Neural crest cell (in vitro differentiated cells): ENCODE measurements around the gene MRPL22. TPM values are rescaled to one million over a fixed set of nuclear protein-coding genes. Genes with fewer than 3 reads are reported as not detected.

Source experiments
- DNase-seq: peaks from one replicate; pipeline ENCODE4 v3.0.0; 2021; ENCODE audit warnings: low read depth, mixed read lengths, low spot score
- H3K27ac Mint-ChIP-seq: one replicate; pipeline ENCODE4 v1.8.0; 2021; ENCODE audit warnings: mild to moderate bottlenecking, mixed read lengths; ENCODE audit not compliant: unreplicated experiment
- H3K27me3 Mint-ChIP-seq: 2 replicates; pipeline ENCODE4 v1.8.0; 2021; ENCODE audit warnings: low read depth, mild to moderate bottlenecking, mixed read lengths
- H3K36me3 Mint-ChIP-seq: 2 replicates; pipeline ENCODE4 v1.8.0; 2021; ENCODE audit warnings: low read depth, mild to moderate bottlenecking, mixed read lengths
- H3K4me1 Mint-ChIP-seq: 2 replicates; pipeline ENCODE4 v1.8.0; 2021; ENCODE audit warnings: mixed read lengths
- H3K4me3 Mint-ChIP-seq: one replicate; pipeline ENCODE4 v1.8.0; 2021; ENCODE audit warnings: mild to moderate bottlenecking, mixed read lengths
- H3K9me3 Mint-ChIP-seq: 2 replicates; pipeline ENCODE4 v1.8.0; 2021; ENCODE audit warnings: mixed read lengths
- total RNA-seq: library from RNA; stranded (reverse); gene quantifications from 2 replicates; pipeline ENCODE4 v1.2.1, GENCODE V29; 2021
- TF ChIP-seq, protein P1 (sequence below): fragments of 200-600 bp; sonication (generic); conservative IDR thresholded peaks from 2 replicates; pipeline ENCODE4 v1.5.0; 2021; ENCODE audit warnings: antibody characterized with exemption, mild to moderate bottlenecking

Gene MRPL22
- total RNA-seq, 1 donor from 2014 or later, result 59.5 TPM

DNA sequence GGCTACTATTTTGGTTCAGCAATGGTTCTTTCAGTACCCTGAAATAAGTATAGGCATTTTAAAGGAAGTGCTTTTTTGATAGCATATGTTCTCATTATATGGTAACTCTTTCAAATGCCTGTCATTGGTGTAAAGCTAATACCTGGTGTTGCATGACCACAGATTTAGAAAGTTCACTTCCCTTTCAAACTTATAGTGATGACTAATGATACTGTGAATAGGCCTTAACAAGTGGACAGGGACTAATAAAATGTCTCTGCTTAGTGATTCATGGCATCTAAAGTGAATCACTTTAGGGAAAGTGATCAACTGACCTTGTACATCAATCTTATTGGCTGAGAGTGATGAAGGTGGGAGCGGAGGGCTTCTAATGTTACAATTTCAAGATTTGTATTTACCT is 21.6 kb downstream of the MRPL22 start:
- TF ChIP-seq, protein P1, sequence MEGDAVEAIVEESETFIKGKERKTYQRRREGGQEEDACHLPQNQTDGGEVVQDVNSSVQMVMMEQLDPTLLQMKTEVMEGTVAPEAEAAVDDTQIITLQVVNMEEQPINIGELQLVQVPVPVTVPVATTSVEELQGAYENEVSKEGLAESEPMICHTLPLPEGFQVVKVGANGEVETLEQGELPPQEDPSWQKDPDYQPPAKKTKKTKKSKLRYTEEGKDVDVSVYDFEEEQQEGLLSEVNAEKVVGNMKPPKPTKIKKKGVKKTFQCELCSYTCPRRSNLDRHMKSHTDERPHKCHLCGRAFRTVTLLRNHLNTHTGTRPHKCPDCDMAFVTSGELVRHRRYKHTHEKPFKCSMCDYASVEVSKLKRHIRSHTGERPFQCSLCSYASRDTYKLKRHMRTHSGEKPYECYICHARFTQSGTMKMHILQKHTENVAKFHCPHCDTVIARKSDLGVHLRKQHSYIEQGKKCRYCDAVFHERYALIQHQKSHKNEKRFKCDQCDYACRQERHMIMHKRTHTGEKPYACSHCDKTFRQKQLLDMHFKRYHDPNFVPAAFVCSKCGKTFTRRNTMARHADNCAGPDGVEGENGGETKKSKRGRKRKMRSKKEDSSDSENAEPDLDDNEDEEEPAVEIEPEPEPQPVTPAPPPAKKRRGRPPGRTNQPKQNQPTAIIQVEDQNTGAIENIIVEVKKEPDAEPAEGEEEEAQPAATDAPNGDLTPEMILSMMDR, result no peak
- no peak overlapping the region for H3K4me3 Mint-ChIP-seq
- H3K36me3 Mint-ChIP-seq, result peaks cover 2% of the 10 kb centered on the region
- no peaks in the 10 kb centered on the region for H3K9me3 Mint-ChIP-seq
- H3K27ac Mint-ChIP-seq, result no peak overlapping the region
- DNase-seq, result no peak
- no peaks in the 10 kb centered on the region for H3K27me3 Mint-ChIP-seq
- no peaks in the 10 kb centered on the region for H3K4me1 Mint-ChIP-seq

DNA sequence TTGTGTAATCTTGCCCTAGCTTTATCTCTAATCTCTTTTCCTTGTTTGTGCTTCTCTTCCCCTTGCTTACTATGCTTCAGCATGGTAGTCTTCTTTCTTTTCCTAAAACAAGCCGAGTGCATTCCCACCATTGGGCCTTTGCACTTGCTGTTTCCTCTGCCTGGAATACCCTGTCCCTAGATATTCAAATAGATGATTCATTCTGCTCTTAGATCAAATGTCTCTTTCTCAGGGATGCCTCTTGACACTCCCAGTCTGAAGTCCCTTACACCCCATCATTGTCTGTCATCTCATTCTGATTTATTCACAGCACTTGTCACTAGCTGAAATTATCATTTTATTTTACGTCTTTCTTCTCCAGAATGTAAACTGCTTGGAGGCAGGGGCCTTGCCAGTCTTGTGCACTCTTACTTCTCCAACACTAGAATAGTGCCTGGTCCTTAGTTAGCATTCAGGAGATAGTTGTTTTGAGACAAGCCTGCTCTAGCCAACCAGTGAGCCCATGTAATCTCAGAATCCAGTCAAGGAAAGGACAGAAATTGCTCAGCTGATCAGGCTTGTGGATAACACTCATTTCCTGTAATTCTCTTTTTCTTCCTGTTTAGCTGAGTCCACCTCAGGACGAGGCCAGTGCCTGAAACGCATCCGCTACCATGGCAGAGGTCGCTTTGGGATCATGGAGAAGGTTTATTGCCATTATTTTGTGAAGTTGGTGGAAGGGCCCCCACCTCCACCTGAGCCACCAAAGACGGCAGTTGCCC is 25.4 kb downstream of the MRPL22 start:
- DNase-seq, result no peak
- Mint-ChIP-seq H3K4me1 (no peaks in the 10 kb centered on the region), H3K27me3 (no peaks in the 10 kb centered on the region), H3K4me3 (no peak overlapping the region), H3K9me3 (no peaks in the 10 kb centered on the region), H3K36me3 (no peaks in the 10 kb centered on the region), H3K27ac (peak overlapping the region; percentile 68)
- TF ChIP-seq, protein P1, result no peak

DNA sequence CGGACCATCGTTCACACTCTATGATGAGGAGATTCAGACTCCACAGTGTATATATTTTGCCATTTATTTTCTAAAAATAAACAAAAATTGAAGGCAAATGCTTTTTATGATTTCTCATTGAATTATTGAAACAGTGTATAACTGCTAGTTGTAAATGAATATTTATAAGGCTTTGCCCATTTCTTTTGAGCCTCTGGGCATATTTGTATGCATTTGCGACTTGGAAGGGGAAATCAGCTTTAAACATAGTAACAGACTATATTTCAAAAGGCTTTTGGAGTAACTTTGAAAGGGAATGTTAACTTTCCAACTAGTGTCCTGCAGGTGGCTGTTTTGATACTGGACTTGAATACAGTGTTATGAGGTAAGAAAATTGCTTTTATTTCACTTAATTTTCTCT is 26.0 kb downstream of the MRPL22 start:
- Mint-ChIP-seq H3K27ac (peak overlapping the region; percentile 68), H3K9me3 (no peaks in the 10 kb centered on the region), H3K4me1 (no peaks in the 10 kb centered on the region), H3K4me3 (no peak overlapping the region), H3K27me3 (no peaks in the 10 kb centered on the region), H3K36me3 (no peaks in the 10 kb centered on the region)
- no peak for DNase-seq
- TF ChIP-seq, protein P1, result no peak

DNA sequence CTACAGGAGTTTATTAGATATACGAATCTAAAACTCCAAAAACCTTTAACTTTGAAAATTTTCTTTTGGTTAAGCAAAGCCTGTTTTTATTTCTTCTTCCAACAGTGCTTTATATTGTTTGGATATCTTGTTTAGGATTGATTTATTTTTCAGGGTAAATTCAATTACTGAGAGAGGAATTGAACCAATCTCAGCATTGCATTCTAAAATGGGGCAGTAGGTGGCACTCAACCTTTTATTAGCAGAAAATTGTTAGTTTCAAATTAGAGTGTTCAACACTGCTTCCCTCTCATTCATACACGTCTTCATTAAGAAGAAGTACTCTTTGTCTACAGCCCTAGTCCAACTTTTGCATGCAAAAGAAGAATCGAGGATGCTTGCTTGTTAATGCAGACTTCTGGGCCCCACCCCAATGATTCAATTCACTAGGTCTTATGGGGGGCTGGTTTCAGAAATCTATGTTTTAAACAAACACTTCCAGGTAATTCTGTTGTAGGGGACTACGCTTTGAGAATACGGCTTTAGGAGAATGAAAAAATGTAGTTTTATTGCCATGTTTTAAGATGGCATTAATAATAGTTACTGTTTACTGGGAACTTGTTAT is 26.6 kb downstream of the MRPL22 start:
- TF ChIP-seq, protein P1, result peak; percentile 64
- Mint-ChIP-seq H3K4me3 (no peak overlapping the region), H3K4me1 (no peaks in the 10 kb centered on the region), H3K27ac (no peak overlapping the region), H3K27me3 (no peaks in the 10 kb centered on the region), H3K36me3 (no peaks in the 10 kb centered on the region), H3K9me3 (no peaks in the 10 kb centered on the region)
- no peak for DNase-seq

DNA sequence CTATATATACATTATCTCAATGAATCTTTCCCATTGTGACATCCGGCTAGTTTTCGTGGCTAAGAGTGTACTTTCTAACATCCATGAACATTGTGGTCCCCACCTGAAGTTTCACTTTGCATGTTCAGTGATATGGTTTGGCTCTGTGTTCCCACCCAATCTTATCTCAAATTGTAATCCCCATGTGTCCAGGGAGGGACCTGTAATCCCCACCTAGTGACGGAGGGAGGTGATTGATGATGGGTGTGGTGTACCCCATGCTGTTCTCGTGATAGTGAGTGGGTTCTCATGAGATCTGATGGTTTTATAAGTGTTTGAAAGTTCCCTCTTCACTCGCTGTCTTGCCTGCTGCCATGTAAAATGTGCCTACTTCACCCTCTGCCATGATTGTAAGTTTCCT is 28.1 kb downstream of the MRPL22 start:
- DNase-seq, result no peak
- no peaks in the 10 kb centered on the region for H3K36me3 Mint-ChIP-seq
- H3K27me3 Mint-ChIP-seq, result no peaks in the 10 kb centered on the region
- no peaks in the 10 kb centered on the region for H3K9me3 Mint-ChIP-seq
- no peak overlapping the region for H3K4me3 Mint-ChIP-seq
- no peaks in the 10 kb centered on the region for H3K4me1 Mint-ChIP-seq
- no peak overlapping the region for H3K27ac Mint-ChIP-seq
- TF ChIP-seq, protein P1, result no peak
